Medulla oblongata (tissue), 1 donor: Measurements from ENCODE around the gene TRIM50.
"Not testable (repeated sequence)": the region's sequence is repeated elsewhere in the genome, so short reads cannot be mapped to it uniquely, and the experiment has no call there.

Source experiments
- DNase-seq: peaks from one replicate; pipeline ENCODE4 v3.0.0-alpha.2; 2015; ENCODE audit errors: extremely low spot score

TRIM50 gene

GRCh38 chr7:73327922-73328321, at the start of gene TRIM50, which contains the start of gene FKBP6:
TRIM50 (minus strand) TSS chr7:73328082; CDS start chr7:73324787, 3,295 bp downstream.
FKBP6 (plus strand) TSS chr7:73328161; CDS start chr7:73328429, 268 bp downstream.
- DNase-seq: not testable (repeated sequence)

DNA sequence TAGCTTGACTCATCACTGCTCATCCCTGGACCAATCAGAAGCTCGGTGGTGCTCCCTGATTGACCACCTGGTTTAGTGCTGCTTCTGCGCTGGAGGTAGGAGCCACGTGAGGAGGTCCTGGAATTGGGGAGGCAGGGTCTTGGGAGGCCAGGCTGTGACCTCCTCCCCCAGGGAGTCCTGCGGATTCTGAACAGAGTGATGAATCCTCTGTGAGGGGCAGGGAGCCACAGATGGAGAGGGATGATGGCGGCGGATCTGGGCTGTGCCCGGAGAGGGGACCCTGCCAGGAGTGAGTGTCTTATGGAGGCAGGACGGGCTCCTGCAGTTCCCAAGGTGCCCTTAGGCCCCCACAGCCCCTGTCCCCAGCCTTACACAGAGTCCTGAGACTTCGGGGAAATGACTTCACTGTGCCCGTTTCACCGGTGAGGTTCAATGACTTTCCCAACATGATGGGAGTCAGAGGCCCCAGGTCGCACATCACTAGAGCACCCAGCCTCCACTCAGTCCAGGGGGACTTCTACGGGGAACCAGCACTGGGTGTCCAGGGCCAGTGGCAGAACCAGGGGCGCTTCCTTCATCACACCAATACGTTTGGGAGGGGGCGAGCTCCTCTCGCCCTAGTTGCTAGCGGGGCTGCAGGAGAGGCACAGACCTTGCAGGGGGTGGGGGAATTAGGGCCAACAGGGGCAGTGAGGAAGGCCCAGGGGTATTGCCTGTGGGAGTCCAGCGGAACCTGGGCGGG, 49.0 kb upstream of the TRIM50 start:
- no peak for DNase-seq

- not testable (repeated sequence) for DNase-seq
Measured at GRCh38 chr7:73376262-73376661, 48.4 kb upstream of the TRIM50 start.

GRCh38 chr7:73373741-73374140, 45.9 kb upstream of the TRIM50 start:
- DNase-seq: no peak

GRCh38 chr7:73369622-73370021, 41.7 kb upstream of the TRIM50 start:
- DNase-seq: no peak

DNA sequence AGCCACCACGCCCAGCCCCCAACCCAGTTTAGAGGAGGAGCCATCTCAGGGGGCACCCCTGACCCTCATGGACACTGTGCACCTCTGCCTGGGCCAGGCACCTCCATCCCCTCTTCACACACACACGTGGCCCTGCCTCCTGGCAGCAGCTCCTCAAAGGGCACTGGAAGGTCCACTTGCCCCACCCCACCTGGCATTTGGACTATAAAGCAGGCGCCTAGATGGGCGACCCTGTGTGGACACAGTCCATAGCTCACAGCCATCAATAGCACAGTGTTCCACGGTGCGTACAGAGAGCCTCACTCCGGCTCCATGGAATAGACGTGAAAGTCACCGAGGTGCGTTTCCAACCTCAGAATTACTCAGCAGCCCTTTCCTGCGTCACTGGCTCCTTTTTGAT, 41.1 kb upstream of the TRIM50 start:
- no peak for DNase-seq

DNA sequence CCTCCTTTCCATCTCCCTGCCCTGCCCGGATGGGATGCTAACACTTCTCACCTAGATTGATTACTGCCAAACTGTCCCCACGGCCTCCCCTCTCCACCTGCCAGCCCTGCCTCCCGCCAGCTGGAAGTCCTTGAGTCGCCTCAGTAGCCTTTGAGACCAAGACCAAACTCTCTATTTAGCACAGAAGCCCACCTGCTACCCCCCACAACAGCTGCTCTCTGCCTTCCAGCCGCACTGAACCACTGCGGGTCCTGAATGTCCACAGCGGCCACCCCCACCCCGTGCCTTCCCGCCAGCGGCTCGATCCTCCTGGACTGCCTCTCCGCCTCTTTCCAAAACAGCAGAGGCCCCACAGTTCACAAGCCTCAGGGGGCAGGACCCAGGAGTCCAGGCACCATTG, 39.1 kb upstream of the TRIM50 start:
- no peak for DNase-seq

GRCh38 chr7:73366127-73366526, 38.2 kb upstream of the TRIM50 start:
- DNase-seq: no peak

DNA sequence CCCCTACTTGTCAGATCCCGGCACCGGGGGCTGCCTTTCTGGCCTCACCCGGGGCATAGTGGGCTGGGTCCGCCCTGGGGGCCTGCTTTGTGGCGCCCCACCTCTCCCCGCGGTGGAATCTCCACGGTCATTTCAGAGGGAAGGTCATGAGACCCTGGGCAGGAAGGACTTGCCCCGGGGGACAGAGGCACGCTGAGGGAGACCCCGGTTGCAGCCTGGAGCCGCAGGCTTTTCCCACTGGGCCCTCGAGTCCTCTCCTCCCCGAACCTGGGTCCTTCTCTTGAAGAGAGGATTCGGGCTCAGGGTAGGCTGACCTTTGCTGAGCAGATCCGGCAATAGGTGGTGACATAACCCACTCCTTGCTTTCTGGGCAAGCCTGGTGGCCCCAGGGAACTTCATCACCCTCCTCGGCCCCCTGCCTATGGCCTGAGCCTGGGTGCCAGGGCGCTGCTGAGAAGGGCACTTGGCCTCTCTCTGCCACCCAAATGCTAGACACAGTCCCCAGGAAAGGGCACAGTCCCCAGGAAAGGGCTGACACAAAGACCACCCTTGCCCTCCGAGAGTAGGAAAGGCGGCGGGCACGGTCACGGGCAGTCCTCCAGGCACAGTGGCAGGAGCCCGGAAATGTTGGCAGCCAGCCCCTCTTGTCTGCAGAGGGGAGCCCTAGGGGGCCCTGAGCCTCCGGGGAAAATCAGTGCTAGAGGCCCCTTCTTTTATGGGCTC, 36.3 kb upstream of the TRIM50 start:
- no peak for DNase-seq

- no peak for DNase-seq
Measured at GRCh38 chr7:73363225-73364005, 35.5 kb upstream of the TRIM50 start.

DNA sequence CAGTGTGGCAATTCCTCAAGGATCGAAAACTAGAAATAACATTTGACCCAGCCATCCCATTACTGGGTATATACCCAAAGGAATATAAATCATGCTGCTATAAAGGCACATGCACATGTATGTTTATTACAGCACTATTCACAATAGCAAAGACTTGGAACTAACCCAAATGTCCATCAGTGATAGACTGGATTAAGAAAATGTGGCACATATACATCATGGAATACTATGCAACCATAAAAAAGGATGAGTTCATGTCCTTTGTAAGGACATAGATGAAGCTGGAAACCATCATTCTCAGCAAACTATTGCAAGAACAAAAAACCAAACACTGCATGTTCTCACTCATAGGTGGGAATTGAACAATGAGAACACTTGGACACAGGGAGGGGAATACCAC, 32.7 kb upstream of the TRIM50 start:
- DNase-seq: not testable (repeated sequence)

DNA sequence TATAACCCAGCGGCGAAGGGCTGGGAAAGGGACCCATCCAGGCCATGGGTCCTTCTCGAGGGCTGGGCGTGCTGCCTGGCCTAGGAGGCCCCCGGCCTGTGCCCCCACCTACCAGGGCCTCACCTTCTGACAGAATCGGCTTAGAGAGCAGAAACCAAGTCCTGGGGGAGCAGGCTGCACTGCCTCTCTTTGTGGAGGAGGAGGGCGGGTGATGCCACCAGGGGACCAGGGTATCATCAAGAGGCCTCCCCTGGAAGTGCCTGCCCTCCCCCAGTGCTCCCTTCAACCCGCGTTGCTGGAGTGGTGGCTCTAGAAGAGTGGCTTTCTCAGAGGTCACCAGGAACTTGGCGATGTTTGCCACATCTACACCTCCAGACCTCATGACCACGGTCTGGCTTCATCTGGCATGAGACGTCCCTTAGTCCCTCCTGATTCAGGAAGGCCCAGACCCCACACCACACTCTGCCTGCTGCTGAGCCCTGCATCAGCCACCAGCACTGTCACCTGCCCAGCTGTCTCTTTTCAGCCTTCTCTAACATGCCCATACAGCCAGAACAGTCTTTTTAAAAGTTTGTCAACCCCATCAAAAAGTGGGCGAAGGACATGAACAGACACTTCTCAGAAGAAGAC, 32.0 kb upstream of the TRIM50 start:
- DNase-seq: no peak

GRCh38 chr7:73359306-73359705, 31.4 kb upstream of the TRIM50 start:
- no peak for DNase-seq

GRCh38 chr7:73358590-73359275, 30.9 kb upstream of the TRIM50 start:
- DNase-seq: no peak

- no peak for DNase-seq
Measured at GRCh38 chr7:73356159-73356558, 28.3 kb upstream of the TRIM50 start.

GRCh38 chr7:73354821-73355220, 26.9 kb upstream of the TRIM50 start:
- no peak for DNase-seq

GRCh38 chr7:73354196-73354595, 26.3 kb upstream of the TRIM50 start:
- no peak for DNase-seq

DNA sequence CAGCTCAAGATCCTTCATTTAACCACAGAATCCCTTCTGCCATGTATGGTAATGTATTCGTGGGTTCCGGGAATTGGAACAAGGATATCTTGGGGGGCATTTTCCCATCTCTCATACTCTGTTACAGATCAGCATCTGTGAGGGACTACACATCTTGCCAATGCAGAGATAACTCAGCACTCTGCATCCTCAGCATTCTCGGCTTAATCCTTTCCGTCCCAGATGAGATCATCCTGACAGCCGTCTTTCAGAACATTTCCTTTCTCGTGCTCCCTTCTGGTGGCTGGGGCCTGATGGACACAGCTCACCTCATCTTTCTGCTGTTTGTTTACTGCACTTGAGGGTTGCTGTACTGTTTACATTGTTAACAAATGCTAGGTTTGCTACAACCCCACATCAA, 25.4 kb upstream of the TRIM50 start:
- no peak for DNase-seq

GRCh38 chr7:73352784-73353183, 24.9 kb upstream of the TRIM50 start:
- no peak for DNase-seq

- DNase-seq: no peak
Measured at GRCh38 chr7:73351447-73352167, 23.7 kb upstream of the TRIM50 start.
